Omental fat pad (tissue), 4 donors: ENCODE data around the gene RNF40. TPM values are rescaled to one million over a fixed set of nuclear protein-coding genes. Genes with fewer than 3 reads are reported as not detected.

Experiments
- ATAC-seq: fragments of 150-250 bp; one replicate; pipeline ENCODE4 v1.9.1; 2016; ENCODE audit warnings: mild to moderate bottlenecking, moderate library complexity; ENCODE audit not compliant: low FRiP score
- DNase-seq: peaks from one replicate; pipeline ENCODE4 v3.0.0-alpha.2; 2019; ENCODE audit warnings: low spot score
- CTCF ChIP-seq, 3 donors: fragments of 450-650 bp; IDR thresholded peaks; one replicate each; pipeline ENCODE4 v1.5.1; 2016 to 2017; ENCODE audit warnings: antibody characterized with exemption in 3 of 3, mild to moderate bottlenecking in 3 of 3, moderate library complexity in 2 of 3
- total RNA-seq, 4 donors: library from RNA; depleted of rRNA; stranded (reverse); fragments of >200 nt; gene quantifications; one replicate each; pipeline ENCODE4 v1.1.0, GENCODE V29; 2016

The RNF40 gene
- total RNA-seq: 10 to 100 TPM; 53.9 to 77.7 (median 69.5) TPM

GRCh38 chr16:30761928-30762902 lies at the start of gene RNF40, which contains the start of gene CFAP119:
Gene RNF40, plus strand, starts transcription at chr16:30762322. Its CDS starts 224 bp downstream, at chr16:30762546.
Gene CFAP119, minus strand, starts transcription at chr16:30762062. Its CDS starts 314 bp downstream, at chr16:30761748.
- DNase-seq (peak; percentile 82), ATAC-seq (peak; percentile 95)
- no peak for TF ChIP-seq CTCF (IDR thresholded peaks at IDR 0.05)

GRCh38 chr16:30715750-30716445 lies 46.2 kb upstream of the RNF40 start:
- TF ChIP-seq CTCF (IDR thresholded peaks at IDR 0.05): no peak
- no peak for DNase-seq
- ATAC-seq: no peak

- DNase-seq (no peak), ATAC-seq (no peak)
- no peak for TF ChIP-seq CTCF (IDR thresholded peaks at IDR 0.05)
Measured at GRCh38 chr16:30720086-30720485, 42.0 kb upstream of the RNF40 start.

- ATAC-seq (no peak), DNase-seq (no peak)
- TF ChIP-seq CTCF (IDR thresholded peaks at IDR 0.05): no peak
Measured at GRCh38 chr16:30720694-30721093, 41.4 kb upstream of the RNF40 start.

GRCh38 chr16:30721167-30721566 lies 41.0 kb upstream of the RNF40 start:
- DNase-seq (no peak), ATAC-seq (no peak)
- TF ChIP-seq CTCF (IDR thresholded peaks at IDR 0.05): no peak

GRCh38 chr16:30721606-30722005 lies 40.5 kb upstream of the RNF40 start:
- DNase-seq (no peak), ATAC-seq (no peak)
- no peak for TF ChIP-seq CTCF (IDR thresholded peaks at IDR 0.05)
